ENCODE data around the gene JARID2.
A peak's percentile ranks its signal among the peaks of the same experiment; 100 is the strongest.
"Not testable (repeated sequence)": the region's sequence is repeated elsewhere in the genome, so short reads cannot be mapped to it uniquely, and the experiment has no call there.

The JARID2 gene

DNA sequence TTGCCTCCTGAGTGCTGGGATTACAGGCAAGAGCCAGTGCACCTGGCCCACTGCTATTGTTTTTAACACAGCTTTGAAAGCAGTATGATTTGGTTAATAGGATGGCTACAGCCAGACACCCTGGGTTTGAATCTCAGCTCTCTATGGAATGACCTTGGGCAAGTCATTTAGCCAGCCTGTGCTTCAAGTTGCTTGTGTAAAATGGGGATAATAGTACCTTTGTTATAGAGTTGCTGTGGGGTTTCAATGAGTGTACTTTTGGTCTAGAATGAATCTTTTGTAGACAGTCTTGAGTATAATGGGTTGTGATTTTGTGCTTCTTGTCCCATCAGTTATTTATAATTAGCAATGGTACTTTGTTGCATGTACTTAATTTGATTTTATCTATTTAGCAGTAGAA lies 70.9 kb downstream of the JARID2 start:
- DNase-seq: no peak

DNA sequence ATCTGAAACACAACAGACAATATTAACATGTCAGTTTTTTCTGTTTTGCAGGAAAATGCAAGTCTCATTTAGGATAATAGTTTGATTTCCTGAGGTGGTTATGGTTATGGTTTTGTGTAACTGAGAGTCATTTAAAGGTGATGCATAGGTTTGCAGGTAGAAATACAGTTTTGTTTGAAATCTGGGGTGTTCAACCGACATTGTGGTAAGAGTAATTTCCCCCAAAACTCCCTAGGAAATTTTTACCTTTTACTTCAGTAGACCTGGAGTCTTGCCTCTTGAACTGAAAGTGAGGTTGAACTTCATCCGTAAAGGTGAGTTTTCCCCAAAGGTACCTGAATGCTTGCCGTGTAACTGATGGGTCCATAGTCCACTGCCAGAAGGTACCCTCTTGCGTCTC lies 71.4 kb downstream of the JARID2 start:
- no peak for DNase-seq

DNA sequence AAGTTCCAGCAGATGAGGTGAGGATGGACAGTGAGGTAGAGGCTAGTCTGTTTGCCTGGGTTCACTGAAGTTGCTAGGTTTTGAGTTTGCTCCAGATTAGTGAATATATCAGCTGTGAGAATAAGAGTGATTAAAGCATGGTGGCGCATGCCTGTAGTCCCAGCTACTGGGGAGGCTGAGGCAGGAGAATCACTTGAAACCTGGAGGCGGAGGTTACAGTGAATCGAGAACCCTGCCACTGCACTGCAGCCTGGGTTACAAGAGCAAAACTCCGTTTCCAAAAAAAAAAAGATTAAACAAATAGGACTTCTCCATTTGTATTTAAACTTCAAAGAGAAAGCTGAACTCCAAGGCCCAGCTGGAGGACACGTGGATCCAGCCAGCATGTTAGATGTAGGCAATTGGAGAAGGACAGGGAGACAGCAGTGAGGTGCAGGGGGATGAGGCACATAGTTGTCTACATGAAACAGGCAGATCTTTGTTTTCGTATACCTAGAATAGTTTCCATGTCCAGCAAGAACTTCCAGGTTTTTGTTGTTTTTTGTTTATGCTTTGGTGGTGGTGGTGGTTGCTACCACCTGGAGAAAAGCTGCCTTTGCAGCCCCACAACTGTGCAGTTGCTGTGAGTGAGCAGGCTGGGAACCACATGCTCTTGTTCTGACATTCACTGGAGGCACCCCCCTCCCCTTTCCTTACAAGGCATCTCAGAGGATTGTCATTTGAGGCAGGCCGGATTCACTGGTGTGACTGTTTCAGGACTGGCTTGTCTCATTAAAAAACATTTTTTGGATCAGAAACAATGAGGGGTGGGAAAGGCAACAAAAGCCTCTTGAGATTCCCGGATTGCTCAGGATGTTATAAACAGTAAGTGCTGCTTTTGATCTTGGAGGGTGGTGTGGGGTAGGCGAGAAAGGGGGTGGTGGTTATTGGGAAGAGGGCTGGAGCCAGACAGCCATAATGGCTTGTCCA lies 72.3 kb downstream of the JARID2 start:
- peak; percentile 53 for DNase-seq

DNA sequence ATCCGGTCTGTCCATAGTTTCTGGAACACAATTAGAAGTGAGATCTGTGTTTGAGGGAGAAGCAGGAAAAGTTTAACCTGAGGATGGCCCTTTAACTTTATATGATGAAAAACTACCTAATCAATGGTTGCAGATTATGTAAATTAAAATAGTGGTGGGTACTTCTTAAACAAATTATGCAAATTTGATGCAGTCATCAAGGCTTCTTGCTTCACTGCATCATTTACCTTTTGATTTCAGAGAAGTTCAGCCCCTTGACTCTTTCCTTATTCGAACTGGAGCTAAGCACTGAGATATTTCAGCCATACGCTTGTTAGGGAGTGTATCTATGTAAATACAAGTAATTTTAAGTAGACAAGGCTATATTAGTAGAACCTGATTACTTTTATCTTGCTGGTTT lies 73.8 kb downstream of the JARID2 start:
- no peak for DNase-seq

DNA sequence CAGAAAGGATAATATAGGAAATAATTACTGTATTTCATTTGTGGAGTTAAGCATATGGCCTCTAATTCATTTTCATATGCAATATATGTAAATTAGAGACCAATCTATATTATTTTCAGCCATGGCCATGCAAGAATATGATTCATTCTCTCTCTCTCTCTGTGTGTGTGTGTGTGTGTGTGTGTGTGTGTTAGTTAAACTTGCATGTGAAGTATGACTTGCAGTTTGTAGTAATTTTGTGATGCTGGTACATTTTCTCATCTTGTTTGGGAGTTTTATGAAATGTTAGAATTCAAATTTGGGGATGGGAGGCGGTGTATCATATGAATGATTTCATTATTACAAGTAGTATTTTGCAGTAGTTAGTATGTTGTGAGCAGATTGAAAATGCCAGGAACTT lies 74.8 kb downstream of the JARID2 start:
- DNase-seq: peak; percentile 64

DNA sequence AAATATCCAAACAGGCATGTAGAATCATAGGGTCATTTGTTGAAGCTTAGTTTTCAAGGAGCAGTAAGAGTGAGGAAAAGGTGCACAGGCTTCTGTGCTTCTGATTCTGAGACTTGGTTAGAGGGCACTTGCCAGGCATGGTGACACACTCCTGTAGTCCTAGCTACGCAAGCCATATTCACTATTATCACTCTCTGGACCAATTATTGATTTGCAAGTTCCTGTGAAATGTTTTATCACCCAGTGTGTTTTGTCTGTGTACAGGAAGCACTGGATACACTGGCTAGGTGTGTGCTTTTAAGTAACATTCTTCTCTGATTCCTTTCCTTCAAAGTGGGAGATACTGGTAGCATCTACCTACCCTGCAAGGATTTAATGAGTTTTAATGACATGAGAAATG lies 76.3 kb downstream of the JARID2 start:
- DNase-seq: no peak

DNA sequence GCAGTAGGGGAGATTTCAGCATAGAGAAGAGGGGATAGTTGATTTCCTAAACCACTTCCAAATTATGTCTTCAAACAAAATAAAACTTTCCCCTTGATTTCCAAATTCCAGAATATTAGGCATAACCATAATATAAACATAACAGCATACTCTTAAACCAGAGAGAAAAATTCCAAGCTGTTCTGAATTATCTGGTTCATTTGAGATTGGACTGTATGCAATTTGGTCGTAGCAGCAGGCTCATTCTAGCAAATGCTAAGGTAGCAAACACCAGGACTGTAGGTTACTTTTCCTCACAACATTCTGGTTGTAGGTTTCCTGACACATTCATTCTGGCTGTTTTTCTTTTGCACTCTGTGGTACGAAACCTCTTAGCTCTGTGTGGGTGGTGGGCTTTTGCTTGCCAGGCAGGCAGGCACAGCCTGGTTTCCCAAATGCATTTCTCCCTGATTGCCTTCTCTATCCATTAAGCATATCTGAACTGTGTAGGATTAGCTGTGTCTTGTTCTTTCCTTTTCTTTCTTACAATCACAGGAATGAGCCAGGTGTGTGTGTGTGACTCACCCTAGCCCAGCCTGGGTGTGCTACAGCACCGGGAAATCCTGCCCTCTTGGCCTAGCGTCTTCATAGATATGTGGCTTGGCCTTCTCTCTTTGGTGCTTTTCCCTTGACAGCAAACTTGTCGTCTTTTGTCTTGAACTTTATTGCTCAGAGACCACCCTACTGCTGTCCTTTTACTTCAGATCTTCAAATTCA lies 77.1 kb downstream of the JARID2 start:
- peak; percentile 57 for DNase-seq

DNA sequence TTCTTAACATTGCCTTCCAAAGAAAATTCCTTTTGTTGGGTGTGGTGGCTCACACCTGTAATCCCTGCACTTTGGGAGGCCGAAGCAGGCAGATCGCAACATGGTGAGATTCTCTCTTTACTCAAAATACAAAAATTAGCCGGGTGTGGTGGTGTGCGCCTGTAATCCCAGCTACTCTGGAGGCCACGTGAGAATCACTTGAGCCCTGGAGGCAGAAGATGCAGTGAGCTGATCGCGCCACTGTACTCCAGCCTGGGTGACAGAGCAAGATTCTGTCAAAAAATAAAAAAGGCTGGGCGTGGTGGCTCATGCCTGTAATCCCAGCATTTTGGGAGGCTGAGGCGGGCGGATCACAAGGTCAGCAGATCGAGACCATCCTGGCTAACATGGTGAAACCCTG lies 77.7 kb downstream of the JARID2 start:
- not testable (repeated sequence) for DNase-seq

DNA sequence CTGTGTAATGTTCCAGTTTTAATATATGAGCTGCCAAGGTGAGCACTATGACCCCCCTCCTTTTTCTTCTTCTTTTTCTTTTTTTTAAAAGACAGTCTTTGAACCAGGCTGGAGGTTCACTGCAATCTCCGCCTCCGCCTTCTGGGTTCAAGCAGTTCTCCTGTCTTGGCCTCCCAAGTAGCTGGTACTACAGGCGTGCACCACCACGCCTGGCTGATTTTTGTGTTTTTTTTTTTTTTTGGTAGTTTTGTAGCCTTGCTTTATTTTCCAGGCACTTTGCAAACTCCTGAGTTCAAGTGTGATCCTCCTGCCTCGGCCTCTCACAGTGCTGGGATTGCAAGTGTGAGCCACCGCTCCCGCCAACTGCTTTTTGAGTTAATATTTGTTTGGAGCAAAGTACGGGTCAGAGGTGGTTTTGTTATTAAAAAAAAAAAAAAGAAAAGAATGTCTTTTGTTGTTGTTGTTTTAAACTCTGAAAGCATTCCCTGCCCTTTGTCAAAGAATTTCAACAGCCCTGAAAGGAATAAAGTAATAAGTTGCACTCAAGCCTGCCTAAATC lies 78.6 kb downstream of the JARID2 start:
- DNase-seq: no peak

DNA sequence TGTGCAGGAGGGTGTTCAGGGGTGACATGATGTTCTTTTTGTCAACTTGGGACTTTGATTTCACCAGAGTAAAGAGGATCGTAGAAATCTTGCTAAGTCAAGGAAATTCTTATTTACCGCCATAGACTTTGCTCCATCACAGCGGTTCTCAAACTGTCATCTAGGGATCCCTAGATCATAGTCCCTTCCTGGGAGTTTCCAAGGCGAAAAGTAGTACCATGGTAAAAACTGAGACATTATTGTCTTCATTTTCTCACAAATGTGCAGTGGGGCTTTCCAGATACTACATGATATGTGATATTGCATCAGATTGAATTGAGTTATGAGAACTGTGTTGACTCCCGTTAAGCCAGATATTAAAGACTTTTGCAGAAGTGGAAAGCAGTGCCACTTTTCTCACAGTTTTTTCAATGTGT lies 79.7 kb downstream of the JARID2 start:
- no peak for DNase-seq

DNA sequence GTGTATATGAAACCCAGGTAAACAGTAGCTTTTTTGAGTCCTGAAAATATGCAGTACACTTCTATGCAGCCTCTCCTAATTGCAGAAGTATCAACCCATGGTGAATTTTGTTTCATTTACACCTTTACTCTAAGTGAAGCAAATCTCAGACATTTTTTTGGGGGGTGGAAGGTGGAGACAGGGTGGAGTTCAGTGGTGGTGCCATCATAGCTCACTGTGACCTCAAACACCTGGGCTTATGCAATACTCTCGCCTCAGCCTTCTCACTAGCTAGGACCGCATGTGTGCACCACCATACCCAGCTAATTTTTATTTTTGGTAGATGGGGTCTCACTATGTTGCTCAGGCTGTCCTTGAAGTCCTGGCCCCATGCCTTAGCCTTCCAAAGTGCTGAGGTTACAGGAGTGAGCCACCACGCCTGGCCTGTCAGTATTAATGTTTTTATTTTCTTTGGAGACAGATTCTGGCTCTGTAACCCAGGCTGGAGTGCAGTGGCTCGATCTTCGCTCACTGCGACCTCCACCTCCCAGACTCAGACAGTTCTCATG lies 80.3 kb downstream of the JARID2 start:
- DNase-seq: no peak

DNA sequence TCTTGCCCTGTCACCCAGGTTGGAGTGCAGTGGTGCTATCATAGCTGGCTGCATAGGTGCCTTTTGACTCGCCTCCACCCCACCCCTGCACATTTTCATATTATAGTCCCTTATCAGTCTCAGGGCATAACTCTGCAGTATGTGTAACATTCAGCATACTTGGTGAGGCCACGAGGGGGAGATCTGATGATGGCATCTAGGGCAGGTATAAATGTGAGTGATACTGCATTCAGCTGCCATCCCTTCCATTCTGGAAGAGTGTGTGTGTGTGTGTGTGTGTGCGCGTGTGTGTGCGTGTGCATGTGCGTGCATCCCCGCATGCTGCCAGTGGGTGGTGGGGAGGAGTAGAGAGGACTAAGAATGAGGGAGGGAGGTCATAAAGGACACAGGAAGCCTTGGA lies 81.4 kb downstream of the JARID2 start:
- no peak for DNase-seq

DNA sequence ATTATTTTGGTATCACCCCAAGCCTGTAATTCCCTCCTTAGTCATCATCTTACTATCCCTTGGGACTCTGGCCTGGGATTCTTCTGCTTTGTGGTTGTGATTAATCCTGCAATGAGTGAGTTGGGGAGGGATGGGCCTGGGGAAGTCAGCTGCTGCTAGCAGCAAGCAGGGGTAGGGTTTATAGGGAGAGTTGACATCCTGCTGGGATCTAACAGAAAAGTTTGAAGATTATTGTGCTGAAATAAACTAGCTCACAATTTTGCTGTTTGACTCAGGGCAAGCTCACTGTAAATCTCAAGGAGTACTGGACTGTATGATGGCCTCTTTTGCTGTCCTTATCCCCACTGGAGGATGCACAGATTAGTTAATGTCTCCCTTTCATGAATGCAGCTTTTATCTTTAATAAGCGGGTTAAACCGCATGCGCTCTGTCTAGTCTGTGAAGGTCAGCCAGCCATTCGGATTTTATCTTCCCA lies 83.4 kb downstream of the JARID2 start:
- peak; percentile 99 for DNase-seq

DNA sequence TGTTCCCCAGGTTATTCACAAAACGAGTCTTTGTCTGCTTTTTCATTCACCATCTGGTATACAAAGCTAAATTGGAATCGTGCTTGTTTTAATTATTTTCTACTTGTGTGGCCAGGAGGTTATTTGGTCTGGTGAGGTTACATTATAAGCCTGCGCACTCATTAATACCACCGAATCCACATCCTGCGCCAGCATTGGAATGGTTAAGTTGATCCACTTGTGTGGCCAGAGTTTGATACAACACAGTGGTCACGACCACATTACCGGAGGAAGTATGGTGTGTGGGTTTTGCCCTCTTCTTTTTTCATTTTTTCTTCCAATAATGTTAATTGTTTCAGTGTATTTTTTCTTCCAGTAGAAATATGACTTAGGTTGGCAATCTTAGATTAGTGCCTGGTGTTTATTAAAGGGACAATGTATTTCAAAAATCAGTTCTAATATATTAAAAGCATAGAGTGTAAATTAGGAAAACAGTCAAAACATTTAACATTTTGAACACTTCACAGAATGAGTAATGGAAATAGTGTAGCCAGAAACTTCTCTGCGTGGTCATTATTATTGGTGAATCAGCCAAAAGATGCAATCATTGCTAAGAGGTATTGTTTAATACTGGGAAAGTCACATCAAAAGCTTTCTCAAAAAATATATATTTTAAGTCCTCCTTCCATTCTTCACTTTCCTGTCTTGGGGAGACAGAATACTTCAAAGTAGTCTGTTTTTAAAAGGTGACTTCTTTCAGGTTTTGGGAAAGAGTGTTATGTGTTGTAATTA lies 84.5 kb downstream of the JARID2 start:
- DNase-seq: peak; percentile 55

DNA sequence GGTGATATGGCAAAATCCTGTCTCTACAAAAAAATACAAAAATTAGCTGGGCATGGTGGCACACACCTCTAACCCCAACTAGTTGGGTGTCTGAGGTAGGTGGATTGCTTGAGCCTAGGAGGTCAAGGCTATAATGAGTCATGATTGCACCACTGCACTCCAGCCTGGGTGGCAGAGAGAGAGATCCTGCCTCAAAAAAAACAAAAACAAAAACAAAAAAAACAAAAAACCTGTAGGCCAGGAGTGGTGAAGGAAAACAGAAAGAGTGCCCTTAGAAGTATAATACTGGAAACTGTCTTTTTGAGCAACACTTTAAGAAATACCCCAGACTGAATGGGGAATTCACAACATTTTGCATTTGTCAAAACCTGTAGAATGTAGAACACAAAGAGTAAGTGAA lies 85.3 kb downstream of the JARID2 start:
- no peak for DNase-seq

DNA sequence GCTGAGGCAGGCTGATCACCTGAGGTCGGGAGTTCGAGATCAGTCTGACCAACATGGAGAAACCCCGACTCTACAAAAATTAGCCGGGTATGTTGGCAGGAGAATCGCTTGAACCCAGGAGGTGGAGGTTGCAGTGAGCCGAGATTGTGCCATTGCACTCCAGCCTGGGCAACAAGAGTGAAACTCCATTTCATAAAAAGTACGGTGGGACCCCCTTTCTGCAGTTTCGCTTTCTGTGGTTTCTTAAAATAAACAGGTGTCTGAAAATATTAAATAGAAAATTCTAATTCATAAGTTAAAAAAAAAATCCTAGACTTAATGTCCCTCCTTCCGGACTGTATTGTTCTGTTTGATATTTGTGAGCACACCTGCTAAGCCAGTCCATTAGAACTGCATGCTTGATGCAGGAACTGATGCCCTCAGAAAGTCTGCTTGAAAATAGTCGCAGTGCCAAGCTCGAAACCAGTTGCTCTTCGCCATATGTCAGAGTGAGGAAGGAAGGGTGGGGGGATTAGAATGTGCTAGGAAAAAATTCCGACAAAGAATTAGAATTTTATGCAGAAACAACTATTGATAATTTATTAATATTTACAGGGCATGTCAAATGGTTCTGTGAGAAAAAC lies 85.9 kb downstream of the JARID2 start:
- DNase-seq: no peak

DNA sequence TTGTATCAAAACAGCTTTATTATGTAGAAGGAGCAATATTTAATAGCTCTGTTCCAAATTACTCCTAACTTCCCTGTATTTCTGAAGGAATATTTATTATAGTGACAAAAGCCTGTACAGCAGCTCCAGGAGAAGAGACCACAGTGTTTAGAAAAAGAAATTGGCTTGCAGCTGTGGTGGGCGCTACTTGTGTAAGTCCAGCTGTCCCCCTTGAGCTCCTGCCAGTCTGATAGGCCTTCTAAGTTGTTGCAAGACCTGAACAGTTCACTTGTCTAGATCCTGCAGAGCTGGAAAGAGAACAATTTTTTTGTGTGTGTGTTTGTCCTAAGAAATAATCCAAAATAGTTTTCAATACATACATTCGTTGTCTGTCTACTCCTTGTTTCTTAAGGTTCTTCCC lies 86.6 kb downstream of the JARID2 start:
- no peak for DNase-seq

DNA sequence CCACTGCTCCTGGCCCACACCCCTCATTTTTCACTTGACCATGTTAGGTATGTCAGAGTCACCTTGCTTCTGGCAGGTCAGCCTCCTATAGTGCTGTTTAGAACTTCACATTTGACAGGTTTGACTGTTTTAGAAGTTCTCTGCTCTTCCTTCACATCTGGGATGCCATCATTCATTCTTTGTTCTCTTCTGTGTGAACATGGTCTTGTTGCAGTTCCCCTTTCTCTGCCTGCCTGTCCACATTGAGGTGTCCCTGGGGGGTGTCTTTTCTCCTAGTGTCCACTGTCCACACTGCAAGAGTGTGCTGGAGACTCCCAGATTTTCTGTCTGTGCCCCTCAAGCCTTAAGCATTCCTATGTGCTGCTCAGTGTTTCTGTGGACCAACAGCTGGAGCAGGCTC lies 89.5 kb downstream of the JARID2 start:
- no peak for DNase-seq

DNA sequence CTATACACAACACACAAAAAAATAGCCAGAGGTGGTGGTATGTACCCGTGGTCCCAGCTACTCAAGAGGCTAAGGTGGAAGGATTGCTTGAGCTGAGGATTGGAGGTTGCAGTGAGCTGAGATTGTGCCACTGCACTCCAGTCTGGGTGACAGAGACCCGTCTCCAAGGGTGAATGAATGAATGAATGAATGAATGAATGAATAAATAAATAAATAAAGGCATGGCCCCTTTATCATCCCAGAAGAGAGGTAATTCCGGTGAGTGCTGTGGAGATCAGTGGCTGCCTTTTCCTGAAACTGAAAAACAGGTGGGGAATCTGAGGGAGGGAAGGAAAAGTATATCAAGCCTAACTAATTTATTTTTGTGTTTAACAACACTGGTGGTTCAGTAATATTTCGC lies 90.0 kb downstream of the JARID2 start:
- no peak for DNase-seq

DNA sequence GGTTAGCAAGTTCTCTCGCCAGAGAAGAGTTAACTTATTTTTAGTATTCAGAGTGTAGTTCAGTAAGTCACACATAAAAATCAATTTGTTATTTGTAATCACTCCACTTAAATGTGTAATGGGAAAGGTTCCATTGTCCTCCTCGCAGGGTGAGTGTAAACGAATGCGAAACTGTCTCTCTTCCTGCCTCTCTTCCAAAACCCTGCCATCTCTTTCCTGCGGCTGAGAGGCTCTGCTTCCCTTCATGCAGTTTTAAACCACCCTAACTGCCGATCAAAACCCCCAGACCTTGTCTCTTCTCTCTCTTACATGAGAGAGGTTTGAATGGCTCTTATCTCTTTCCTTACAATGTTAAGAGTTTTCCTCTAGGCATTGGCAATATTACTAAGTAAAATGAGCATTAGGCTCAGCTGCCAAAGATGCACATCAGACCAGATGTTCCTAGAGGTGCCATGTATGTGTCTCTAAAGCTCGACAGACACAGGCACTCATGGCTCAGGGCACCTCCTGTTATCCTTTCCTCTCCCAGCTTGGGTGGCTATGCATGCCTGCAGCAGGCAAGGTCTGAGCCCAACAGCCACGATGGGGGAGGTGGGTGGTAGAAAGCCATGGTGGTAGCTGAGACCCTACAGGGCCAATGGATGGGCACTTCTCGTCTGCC lies 91.2 kb downstream of the JARID2 start:
- no peak for DNase-seq

DNA sequence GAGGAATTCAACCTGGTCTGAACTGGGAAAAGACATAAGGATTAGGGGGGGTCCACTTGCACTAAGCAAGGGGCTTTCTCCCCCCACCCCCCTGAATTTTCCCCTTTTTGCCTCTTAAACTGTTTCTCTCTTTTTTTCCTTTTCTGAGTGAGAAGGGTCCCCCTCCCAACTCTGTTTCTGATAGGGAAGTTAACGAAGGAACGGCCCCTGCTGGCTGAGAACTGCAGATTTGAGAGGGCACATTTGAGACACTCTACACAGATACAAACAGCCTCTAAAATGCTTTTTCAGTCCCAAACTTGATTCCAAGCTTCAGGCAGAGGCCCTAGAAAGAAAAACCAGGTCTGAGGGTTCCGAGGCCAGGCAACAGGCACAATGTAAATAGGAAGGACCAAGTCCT lies 91.7 kb downstream of the JARID2 start:
- no peak for DNase-seq

DNA sequence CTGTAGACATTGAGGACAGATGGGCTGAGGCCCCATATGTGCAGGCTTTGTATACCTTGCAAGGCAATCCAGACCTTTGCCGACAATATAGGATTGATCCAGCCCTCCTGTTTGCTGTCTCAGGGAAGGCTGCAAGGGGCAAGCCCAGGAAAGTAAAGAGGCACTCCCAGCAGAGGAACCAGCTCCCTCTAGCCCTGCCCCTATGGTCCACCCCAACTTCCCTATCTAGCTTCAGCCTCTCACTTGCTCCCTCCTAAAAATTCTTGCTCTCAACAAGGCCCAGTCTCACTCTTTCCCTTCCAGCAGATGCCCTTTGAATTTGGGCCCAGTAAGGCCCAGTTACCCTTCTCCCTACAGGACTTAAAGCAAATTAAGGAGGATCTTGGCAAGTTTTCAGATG lies 92.6 kb downstream of the JARID2 start:
- DNase-seq: no peak

Measured in fibroblast of skin of right biceps (primary cell).